ENCODE measurements around the gene CDH11. TPM values are rescaled to one million over a fixed set of nuclear protein-coding genes. Genes with fewer than 3 reads are reported as not detected.

Gene CDH11
- polyA plus RNA-seq, 12 donors, result 37.0 to 157 (median 61.1) TPM; not detected in 1

DNA sequence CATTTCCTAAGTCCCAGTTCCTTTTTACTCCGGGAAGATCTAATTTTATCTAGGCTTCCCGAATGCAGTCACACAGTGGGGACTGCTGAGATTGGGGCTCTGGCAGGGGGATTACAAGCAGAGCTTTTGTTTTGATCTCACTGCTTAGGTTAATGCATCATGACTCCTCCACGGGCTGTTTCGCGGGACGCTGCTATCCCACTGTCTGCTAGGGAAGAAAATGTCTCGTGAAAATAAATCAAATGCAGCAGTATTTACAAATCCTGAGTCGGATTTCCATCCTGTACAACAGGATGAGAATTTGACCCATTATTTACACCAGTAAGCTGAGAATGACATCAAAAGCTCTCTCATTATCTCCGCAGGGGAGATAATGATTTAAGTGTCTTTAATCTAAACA is 83.8 kb downstream of the CDH11 start:
- no peak for DNase-seq

DNA sequence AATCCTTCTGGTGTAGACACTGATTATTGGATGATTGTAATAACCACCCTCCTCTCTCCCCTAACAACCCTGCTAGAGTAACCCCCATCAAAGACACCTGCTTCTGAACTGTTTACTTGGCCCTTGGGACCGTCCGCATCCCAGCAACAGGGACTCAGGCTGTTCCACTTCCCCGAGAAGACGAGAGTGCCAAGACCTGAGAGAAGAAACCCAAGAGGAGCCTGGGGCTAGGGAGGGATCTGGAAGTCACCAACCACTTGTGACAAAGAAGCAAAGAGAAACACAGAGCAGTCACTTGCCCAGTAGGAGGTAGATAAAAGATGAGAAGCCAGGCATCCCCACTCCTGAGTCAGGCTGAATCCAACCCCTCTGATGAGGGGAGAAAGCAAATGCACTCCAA is 84.3 kb downstream of the CDH11 start:
- no peak for DNase-seq

DNA sequence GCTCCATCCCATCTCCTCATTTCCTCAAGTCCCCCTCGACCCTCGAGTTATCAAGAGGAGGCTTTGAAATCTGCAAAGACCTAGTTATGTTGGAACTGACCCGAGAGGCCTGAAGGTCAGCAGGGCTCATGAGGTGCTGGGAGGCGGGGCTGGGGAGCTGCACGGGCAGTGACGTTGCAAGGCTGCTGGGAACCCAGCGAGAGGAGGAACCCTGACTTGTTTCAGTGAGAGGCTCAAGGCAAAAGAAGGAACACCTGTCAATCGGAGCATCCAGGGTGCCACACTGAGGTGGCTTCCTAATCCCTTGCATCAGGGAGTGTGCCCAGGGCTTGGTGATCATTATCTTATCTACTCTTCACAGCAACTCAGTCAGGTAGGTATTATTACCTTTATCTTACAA is 86.9 kb downstream of the CDH11 start:
- no peak for DNase-seq

DNA sequence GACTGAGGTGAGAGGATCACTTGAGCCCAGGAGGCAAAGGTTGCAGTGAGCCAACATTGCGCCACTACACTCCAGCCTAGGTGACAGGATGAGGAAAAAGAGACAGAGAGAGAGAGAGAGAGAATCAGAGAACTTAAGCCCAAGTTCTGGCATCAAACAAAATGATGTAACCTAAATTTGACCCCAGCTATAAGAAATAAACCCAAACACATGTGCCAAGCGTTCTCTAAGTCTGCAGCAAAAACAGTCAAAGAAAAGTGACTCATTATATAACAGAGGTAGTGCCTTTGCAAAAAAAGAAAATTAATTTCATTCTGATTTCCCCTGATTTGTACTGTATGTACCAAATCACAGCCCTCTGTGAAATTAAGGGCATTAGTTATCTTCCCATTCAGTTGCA is 89.5 kb downstream of the CDH11 start:
- no peak for DNase-seq

DNA sequence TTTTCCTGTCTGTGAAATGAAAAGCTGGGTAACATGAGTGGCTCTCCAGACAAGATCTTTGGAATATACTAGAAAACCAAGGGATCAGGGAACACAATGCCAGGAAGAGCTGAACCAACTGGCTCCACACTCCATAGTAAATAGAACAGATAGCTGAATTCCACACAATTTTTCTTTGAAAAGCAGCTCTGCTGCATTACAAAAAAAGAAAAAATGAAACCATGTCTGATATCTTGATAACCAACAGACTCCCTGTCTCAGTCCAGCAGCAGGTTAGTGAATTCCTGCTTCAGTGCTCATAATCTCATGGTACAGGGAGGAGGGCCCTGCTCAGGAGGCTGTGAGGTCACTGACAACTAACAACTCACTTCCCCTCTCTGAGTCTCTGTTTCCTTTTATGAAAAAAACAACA is 97.1 kb downstream of the CDH11 start:
- DNase-seq, result no peak

DNA sequence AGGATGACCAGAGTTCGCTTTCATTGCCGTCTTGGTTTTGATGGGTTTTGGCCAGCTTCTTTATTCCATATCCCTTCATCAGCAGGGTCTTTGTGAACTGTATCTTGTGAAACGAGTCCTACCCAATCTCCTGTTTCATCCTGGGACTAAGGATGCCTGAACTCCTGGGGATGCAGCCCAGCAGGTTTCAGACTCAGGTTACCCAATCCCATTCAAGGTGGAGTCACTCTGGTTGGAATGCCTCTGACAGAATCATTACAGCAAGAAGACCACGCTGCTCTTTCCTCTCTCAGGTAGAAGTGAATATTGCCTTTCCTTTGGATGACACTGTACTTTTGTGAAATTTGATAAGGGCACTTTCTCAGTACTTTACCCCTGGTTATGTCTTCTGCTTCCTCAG is 98.1 kb downstream of the CDH11 start:
- no peak for DNase-seq

DNA sequence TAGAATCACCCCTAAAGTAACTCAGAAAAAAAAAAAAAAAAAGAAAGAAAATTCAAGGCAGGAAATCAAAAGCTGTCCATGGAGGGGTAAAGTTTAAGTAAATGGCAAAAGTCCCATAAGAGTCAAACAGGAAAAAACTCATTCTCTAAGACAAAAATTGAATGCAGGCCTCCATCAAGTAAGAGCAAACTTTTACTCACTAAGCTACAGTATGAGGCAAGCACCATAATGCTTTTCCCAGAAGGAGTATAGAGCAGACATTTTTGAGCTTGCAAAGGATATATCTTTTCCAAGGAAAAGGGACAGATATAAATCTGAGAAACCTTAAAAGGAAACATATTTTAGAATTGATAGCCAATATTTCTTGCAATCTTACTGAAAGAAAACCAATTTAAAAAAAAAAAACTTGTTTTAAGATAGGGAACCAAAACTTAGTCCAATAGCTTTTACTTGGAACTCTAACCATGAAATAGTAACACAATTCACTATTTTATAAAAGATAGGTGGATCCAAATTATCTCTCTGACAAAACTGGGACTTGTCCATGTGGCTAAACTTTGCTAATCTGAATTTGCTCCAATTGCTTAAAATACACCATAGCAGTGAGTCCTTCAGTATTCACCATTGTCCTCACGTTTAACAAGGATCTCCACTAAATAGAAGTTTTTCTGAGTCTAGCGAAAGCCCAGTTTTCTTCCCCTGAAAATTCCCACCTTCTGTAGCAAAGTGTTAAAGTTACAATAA is 99.8 kb downstream of the CDH11 start:
- DNase-seq, result peak; percentile 31

DNA sequence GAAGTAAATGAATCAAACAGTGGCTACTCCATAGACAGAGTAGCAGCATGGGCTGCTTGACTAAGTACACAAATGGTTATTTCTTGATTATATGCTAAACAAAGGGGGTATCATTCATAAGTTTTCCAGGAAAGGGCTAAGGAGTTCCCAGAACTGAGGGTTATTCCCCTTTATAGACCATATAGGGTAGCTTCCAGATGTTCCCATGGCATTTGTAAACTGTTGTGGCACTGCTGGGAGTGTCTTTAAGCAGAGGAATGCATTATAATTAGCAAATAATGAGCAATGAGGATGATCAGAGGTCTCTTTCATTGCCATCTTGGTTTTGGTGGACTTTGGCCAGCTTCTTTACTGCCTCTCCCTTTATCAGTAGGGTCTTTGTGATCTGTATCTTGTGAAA is 105.1 kb downstream of the CDH11 start:
- no peak for DNase-seq

DNA sequence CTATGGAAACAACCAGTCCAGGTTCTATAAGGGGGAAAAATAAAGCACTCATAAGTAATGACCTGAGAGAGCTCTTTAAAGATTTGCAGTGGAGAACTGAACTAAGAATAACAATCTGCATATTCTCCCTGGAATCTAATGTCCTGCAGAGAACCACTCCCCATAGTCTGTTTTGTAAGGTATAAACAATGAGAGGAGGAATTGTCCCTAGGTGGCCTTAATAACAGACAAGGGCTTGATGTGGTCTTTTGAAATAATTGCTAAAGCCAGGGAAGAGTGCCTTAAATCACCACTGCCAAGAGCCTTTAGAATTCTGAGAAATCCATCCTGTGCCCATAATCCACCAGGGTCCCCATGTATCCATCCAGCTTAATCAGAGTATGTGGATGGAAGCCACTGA is 106.3 kb downstream of the CDH11 start:
- DNase-seq, result no peak

DNA sequence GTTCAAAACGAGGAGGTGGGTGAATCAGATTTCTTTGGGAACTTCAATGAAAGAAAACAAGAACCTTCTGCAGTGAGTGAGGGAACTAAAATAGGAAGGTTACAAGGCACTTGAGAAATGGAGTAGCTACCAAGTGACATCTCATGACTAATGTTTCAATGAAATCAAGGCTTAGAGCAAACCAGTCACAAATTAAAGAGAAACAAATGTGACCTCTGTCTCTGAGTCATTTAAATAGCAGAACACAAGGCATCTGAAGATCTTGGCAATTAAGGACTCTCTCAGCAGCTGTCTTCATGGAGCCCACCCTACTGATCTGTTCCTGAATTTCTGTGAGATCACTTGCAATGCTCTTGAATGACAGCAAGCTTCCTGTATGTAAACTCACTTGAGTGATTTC is 109.5 kb downstream of the CDH11 start:
- no peak for DNase-seq

DNA sequence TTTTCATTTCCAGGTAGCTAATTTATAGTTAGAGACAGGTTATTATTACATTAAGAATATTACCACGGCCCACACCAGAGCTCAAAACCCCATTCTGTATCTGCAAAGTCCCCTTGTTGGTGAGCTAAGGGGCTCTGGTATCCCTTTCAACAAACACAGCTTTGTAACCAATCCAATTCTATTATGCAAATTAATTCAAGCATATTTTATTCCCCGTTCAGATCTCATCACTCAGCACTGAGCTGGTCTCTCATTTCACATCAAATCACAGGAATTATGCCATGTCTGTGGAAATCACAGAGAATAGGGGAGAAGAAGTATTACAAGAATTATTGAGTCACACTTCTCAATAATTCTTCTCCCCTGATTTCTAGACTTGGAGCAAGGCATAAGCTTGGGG is 111.7 kb downstream of the CDH11 start:
- no peak for DNase-seq

DNA sequence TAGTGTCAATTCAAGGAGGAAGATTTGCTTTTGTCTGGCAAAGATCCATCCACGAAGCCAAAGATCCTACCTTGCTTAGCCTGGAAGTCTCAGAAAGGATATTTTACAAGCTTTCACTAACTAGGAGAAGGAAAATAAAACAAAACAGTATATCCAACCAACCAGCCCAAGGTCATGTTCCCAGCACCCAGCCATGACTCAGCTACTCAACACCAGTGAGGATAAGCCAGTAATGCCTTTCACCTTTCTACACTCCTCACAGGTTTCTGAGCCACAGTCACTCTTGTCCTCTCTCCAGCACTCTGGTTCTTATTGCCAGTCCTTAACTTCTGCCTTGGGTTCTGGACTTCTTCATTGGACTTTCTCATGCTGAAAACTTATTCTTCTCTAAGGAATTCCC is 116.2 kb downstream of the CDH11 start:
- no peak for DNase-seq

DNA sequence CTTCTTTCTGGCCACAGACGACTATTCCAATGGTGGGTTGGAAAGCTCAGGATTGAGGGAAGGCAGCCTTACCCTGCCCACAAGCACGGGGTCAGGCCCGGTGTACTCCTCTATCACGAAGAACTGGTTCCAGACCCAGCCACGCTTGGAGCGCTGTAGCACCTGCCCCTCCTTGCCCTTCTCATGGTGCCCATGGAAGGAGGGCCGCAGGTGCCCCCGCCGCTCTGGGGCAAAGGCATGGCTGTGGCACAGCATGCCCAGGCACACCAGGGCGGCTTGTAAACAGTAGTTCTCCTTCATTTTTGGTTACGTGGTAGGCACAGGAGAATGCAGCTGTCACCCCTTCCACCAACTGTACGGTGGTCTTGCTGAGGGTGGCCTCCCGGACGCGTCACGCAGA is 117.3 kb downstream of the CDH11 start:
- no peak for DNase-seq

DNA sequence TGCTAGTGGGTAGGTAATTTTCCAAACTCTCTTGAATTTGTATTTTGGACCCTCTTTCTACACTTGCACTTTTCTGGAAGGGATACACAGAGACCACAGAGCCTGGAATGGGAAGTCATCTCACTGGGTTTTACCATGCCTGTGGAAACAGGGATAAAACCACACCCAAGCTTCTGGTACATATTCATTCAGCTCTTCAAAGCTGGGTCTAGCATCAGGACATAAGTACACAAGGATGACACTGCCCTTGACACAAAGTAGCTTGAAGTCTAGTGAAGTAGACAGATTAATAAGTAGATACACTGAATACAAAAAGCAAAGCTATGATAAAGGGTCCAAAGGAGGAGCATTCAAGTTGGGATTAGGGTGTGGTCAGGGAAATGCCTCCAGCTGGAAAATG is 118.2 kb downstream of the CDH11 start:
- no peak for DNase-seq

DNA sequence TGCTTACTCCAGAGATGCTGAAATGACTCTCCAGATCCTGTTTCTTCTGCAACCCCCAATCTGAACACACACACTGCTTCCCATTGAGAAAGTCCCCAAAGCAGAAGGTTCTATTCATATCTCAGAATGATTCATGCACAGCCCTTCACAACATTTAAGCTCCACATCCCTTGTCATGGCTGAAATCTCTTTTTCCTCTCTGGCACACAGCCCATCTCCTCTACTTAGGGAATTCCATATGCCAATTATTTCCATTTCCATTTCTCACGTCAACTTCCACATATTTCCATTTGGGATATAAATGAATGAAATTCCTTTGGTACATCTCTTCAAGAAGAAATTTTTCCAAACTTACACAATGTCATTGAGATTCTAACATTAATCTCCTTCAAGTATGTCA is 119.6 kb downstream of the CDH11 start:
- DNase-seq, result peak; percentile 28

DNA sequence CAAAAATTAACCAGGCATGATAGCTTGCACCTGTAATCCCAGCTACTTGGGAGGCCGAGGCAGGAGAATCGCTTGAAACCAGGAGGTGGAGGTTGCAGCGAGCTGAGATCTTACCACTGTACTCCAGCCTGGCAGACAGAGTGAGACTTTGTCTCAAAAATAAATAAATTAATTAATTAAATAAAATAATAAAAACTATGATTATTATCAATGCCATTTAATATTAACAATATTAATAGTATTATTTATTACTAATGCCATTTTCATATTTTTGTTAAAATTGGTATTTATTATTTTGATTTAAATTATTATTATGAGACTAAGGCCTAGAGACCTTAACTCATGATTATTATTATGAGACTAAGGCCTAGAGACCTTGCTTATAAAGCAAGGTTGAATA is 121.2 kb downstream of the CDH11 start:
- no peak for DNase-seq

DNA sequence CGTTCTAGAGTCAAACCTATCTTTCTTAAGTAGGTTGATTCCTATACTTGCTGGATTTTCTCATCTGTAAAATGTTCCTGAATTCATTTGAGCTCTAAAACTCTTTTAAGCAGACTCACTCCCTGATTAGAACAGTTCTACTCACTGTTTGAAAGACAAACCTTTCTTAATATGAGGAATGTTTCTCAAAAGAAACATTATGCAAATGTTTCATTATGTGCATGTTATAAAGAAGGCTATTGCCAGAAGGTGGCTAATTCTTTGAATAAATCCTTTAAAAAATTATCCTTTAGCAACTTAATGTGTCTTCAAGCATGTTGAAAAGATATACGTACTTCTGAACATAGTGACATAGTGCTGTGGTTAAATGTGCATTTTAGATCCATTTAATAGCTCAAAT is 124.1 kb downstream of the CDH11 start:
- no peak for DNase-seq

DNA sequence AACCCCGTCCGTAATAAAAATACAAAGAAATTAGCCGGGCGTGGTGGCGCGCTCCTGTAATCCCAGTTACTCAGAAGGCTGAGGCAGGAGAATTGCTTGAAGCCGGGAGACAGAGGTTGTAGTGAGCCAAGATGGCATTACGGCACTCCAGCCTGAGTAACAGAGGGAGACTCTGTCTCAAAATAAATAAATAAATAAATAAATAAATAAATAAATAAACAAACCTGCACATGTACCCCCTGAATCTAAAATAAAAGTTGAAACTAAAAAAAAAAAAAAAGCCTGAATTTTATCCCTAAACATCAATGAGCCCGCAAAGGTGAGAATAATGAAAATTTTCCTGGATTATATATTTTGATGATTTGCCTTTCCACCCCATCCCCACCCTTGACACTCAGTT is 124.7 kb downstream of the CDH11 start:
- no peak for DNase-seq

DNA sequence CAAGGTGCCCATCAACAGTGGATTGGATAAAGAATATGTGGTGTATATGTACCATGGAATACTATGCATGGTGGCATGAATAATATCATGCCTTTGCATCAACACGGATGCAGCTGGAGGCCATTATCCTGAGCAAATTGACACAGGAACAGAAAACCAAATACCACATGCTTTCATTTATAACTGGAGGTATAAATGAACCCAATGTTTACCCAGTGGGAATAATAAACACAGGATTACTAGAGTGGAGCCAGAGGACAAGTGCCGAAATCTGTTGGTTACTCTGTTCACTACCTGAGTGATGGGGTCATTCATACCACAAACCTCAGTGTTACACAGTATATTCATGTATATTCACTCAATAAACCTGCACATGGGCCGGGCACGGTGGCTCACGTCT is 125.2 kb downstream of the CDH11 start:
- DNase-seq, result no peak

DNA sequence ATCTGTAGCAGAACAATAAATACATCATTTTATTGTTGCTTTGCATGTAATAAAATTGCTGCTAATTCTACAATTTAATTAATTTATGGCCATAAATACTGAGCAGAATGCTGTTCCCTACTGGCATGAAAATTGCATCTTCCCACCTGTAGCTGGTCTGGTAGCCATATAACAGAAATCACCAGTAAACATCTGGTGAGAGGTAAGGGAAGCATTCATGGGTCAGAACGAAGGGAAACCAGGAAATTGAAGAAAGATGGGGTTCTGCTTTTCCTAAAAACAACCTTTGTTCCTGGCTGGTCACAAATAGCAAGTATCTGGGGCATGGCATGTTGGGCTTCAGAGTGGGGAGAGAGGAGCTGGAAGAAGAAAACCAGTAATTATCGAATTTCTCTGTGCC is 128.4 kb downstream of the CDH11 start:
- no peak for DNase-seq

DNA sequence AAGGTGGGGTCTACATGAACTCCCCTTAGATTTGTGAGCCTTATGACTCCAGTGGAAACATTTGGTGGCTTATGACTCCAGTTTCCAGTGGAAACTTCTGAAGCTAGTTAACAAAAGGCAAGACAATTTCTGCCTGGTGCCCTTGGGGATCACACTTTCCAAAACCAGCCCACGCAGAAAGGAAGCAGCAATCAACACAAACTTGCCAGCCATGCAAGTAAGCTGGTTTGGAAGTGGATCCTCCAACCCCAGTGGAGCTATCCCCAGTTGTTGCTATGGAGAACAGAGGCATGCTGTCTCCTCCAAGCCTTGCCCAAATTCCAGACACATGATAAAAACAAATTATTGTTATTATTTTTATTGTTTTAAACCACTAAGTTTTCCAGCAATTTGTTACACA is 130.9 kb downstream of the CDH11 start:
- DNase-seq, result no peak

DNA sequence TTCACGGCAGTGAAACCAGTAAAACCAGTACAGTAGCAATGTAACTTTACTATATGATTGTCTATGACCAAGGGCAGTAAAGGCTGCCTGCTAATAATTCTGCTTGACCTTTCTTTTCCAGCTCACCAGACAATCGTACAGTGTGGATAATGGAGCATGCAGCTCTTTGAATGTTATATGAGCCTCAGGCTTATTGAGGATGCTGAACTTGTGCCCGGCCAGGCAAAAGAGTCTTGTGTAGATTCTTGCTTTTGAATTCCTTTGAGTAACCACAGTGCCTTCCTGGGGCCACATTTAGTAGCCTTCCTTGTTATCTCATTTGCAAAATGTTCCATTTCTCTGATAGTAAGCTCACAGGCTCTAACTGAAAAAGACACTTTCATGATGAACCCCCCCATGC is 131.8 kb downstream of the CDH11 start:
- no peak for DNase-seq

DNA sequence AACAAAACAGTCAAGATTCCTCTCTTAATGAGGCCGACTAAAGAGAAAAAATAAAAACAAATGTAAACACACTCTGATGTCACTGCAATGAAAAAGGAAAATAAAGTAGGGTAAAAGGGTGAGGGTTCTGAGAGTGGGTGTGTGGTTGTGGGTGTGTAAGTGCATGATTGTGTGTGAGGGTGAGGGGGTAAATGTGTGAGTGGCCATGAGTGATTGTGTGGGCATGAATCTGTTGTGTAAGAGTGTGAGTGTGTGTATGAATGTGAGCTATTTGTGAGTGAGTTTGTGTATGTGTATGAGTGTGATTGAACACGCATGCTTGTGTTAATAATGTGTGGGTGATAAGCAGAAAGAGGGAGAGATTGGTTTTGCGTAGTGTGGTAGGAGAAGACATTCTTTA is 132.8 kb downstream of the CDH11 start:
- no peak for DNase-seq

DNA sequence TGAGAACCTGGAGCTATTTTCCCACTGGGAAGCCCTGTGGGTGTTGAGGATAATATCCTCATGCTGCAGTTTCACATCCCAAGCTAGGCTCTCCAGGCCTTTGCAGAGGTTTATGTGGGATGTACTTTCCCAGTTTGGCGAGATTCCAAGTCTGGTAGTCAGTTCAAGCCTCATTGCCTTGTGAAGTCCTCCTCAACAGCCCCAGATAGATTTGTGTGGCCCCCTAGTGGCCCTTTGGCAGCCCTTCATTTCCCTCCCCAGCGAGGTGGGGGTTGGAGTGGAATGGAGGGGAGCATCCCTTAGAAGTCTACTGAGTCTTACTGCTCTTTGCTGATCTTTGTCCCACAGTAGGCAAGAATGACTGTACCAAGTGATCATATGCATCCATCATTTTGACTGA is 137.9 kb downstream of the CDH11 start:
- peak; percentile 23 for DNase-seq

DNA sequence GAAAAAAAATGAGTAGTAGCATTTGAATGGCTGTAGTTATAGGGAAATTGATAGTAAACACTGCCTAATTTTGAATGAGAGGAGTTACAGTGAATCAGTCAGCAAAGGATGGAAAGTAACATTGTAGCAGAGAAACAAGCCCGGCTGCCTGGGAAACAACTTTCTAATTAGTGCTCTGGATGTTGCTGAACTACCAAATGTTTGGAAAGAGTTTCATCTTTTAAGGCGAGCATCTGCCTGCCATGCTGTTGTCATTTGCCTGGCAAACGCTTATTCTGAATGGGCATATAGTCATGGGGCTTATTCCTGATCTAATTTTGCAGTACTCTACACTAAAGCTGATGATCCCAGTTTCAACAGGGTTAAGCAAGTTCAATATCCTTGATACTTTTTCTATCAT is 138.6 kb downstream of the CDH11 start:
- DNase-seq, result no peak

Measured in muscle of arm (tissue), 12 donors.